GM12892 (cell line): ENCODE results near the gene ZNF248.

Source experiments
- POLR2A ChIP-seq: IDR thresholded peaks from 2 replicates; pipeline ENCODE4 v1.6.1; 2011; ENCODE audit warnings: low read depth, low read length, control low read depth
- POLR2AphosphoS5 ChIP-seq: IDR thresholded peaks from 2 replicates; pipeline ENCODE4 v1.6.1; 2011; ENCODE audit warnings: low read depth, low read length, control low read depth

DNA sequence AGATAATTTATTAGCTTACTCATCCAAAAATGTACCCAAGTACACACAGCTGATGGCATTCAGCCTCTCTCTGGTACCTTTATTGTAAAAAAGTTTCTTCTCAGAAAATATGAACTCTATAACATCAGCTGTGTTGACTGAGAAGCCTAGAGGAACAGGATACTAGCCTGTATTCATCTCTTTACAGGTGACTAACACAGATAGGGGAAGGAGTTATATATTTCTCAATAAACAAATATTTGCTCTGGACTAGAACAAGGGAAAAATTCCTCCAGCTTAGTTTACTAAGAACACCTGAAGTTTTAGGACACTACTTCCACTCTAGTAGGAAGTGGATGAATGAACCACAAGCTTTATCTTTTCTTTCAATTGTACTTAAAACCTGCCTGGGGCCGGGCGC is 67.8 kb downstream of the ZNF248 start:
- TF ChIP-seq POLR2A: no peak
- no peak for TF ChIP-seq POLR2AphosphoS5
